NCI-H2196 (cell line): ENCODE results near the gene SYT1.

Source experiments
- DNase-seq: peaks from one replicate; lab custom pipeline; 2025; ENCODE audit not compliant: unreplicated experiment; lab: John Stamatoyannopoulos, UW

SYT1 gene

DNA sequence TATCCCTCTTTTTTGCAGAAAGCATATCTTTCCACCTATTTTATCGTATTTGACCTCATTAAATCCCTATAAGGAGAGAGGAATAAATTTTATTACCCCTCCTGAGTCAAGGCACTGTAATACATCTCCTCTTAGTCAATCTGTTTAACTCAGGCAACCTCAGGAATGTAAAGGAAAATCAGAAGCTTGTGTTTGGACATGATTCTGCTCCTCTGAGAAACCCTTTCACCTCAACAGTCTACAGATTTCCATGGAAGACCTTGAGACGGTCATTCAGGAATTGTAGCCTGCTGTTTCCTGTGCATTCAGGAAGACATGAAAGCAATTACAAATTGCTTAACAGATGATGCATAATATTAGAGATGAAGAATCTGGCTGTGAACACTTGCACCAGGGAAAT lies 465.4 kb downstream of the SYT1 start:
- DNase-seq = no peak

DNA sequence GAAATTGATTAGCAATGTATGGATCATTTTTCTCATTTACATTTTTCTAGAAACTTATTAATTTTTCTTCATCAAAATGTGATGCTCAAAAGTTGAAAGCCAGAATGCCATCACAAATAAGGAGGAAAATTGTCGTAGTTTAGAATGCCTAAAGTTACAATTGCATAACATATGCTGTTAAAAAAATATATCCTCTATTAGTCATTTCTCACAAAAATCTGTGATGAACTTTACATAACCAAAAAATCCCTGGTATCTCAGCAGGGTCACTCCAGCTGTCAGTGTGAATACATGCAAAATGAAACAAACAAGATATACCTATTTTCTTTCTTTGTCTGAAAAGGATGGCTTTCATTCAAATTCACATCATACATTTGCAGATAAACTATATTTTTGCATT lies 467.3 kb downstream of the SYT1 start:
- no peak for DNase-seq

DNA sequence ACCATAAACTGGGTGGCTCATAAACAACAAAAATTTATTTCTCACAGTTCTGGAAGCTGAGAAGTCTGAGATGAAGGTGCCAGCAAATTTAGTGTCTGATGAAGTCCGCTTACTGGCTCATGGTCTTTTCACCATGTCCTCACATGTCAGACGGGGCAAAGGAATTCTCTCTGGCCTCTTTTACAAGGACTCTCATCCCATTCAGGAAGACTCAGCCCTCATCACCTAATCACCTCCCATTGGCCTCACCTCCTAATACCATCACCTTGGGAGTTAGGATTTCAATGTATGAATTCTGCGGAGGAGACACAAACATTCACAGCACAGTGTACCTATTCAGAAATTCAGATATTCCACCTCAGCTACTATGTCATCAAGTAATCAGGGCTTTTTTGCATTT lies 468.6 kb downstream of the SYT1 start:
- DNase-seq = no peak

DNA sequence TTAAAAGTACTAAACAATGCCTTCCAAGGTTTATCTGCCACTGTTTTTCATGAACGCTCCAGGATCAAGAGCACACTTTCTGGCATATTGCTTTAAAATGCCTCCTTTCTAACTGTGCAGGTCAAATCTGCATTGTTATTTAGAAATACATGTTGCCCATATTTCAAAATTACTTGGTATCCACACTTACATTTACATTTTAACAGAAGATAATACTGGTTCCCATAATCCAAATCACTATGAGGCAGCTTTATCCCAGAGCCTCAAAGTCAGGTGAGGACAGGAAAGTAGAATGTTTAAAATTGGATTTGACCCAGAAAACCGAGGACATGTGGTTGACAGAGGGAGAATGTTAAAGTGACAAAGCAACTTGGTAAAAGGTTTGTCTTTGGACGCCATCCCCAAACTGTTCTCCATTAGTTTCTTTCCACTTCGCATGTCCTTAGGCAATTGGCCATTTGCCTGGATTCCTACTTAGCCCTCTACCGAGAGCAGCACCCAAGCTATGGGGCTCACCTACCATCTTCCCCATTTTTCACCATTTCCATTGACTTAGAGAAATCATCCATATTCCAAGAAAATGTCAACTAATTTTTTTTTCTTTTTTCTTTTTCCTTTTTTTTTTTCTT lies 473.2 kb downstream of the SYT1 start:
- no peak for DNase-seq

DNA sequence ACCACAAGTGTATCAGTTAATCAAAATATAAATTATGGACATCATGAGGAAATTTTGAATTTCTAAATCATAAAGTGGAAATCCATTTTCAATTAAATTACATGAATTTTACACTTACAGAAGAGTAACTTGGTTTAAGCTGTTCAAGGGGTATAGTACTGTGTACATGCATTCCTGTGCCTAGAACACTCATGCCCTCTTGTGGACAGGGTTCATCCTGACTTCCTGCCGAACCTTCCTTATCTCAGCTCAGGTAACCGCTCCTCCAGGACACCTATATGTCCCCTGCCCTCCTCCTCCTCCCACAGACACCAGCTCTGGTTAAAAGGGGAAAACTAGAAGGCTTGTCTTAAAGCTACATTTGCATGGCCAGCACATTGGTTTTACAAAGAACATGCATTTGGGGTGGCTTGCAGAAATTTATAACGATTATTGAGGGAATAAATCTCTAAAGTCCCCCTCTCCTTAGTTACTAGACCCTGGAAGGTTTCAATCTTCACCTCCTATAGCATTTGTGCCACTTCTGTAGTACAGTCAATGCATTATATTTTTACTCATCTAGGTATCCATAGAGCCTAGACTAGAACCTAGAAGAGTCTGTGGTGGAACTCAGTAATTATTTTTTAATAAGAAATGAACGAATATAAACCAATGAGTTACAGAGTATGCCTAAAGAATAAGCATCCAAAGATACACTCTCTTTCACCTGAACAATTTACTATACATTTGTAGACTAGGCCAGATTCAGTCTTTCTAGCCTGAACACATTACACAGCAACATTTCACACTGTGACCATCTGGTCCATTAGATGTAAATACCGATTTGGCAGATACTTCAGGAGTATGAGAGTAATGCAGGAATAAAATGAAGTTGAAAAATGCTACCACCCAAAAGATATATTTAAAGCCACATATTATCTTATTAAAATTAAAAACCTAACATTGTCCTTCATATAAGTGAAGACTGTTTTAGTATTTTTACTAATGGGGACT lies 480.6 kb downstream of the SYT1 start:
- DNase-seq = peak; percentile 37

DNA sequence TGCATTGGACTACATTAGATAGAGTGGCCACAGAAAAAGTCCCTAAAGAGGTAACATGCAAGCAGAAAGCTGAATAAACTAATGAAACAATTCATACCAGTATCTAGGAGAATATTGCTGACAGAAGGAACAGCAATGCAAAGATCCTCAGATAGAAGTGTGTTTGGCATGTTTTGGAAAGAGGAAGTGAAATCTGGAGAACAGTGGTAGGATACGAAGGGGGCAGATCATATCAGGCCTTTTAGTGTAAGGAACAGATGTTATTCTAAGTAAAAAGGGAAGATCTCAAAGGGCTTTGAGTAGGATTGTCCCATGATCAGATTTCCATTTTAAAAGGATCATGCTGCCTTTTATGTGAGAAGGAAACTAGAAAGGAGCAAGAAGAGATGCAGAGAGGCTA lies 483.3 kb downstream of the SYT1 start:
- no peak for DNase-seq

DNA sequence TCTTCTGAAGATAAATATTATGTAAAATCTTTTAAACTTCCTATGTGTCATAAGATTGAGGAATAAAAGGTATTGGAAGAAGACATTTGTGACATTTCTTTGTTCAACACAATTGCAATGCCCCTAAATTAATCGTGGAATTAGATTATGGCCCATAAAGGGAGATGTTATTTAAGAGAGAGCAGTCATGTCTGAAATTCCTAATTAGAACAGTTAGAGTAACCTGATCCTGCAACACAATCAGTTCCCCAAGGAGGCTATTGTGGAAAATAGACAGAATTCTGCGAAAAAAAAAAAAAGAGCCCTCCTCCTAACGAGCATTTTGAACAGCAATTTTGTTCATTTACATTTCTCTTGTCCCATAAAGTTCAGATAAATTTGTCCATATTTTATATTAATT lies 486.7 kb downstream of the SYT1 start:
- DNase-seq = no peak

DNA sequence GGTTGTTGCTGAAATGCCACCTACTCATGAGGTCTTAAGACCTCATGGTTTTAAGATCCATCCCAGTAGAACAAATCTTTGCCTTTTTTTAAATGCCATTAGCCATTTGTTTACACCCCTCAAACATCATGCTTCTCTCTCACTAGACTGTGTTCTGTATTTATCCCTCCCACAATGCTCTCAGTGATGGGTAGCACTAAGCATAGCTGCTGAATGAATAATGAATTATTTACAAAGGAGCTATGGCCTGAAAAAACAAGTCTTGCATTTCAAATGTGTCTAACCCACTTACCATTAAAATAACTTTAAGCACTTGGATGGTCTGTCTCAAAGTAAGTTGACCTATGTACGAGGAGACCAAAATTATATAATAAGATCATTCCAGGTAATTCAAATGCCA lies 491.6 kb downstream of the SYT1 start:
- no peak for DNase-seq

DNA sequence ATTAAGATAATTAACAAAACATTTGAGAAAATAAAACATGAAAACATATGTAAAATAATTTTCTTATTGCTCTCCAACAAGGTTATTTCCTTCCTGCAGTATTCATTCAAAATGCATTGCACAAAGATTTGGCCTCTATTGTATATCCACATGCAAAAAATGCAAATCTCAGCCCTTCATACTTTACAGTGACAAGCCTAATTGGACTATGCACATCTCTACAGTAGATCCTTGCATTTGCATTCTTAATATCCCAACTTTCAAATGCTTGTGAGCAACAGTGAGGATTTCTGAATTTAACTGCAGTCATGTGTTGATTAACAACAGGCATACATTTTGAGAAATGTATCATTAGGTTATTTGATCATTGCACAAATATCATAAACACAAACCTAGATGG lies 492.5 kb downstream of the SYT1 start:
- no peak for DNase-seq

DNA sequence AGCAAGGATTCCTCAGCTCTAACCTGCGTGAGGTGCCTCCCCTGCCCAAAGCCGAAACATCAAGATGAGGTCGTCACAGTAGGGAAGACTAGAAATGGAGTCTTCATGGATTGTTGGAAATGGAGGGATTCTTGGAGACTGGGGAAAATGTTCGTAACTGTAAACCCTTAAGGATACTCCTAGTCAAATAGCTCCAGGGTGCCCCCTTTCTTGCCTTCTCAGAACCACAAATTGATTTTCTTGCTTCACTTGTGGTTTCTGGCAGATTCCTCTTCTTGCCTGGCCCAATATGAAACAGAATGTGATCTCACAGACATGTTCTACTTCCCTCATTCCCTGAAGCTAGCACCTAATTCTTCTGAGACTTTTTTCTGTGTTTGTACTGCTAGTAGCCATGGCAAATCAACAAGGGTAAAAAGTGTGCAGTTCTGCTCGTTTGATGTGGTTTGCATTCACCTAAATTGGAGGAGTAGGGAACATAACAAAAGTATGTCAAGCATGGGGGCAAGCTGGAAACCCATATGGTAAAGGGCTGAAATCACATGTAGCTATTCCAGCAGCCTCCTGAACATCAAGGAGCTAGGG lies 494.2 kb downstream of the SYT1 start:
- no peak for DNase-seq

DNA sequence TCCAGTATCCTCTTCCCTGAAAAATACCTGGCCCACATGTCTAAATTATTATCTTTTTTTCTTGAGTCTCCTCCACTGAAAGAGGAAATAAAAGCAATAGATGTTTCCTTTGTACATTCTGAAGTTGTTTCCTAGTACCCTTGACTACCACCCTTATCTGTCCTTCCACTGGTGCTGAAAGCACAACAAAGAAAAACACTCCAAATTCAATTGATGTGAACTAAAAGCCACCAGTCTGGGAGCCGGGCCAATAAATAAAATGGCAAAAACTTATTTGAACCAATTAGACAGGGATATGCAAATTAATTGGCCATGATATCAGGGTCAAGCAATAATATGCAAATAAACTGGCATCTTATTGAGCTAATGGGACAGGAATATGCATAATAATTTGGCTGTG lies 495.7 kb downstream of the SYT1 start:
- peak; percentile 31 for DNase-seq

DNA sequence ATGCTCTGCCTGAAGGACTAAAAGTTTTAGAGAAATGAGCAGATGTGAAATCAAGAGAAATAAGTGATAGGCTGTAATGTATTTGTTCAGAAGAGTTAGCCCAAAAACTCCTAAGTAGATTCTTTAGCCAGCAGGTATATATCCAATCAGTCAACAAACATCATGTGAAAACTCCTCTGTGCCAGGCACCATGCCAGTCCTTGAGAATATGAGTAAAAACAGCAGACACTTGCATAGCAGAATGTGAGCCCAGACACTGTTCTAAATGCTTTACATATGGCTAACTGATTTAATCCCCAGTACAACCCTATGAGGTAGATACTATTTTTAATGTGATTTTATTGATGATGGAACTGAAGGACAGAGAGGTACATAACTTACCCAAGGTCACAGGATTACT lies 496.4 kb downstream of the SYT1 start:
- no peak for DNase-seq

DNA sequence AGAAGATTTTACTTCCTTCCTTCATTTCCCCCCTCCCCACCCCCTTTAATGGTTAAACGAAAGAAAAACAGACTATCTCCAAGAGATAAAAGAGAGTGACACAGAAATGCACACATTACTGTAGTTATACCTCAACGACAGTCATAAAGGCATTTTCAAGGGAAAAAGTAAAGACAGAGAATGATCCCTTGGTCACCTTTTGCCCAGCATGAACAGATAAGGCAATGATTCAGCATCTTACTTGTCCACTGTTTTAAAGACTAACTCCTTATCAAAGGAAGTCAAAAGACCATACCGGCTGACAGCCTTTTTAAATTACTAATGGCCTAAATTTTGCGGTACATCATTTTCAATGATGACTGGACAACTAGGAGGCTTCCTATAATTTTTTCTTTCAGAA lies 499.6 kb downstream of the SYT1 start:
- no peak for DNase-seq

DNA sequence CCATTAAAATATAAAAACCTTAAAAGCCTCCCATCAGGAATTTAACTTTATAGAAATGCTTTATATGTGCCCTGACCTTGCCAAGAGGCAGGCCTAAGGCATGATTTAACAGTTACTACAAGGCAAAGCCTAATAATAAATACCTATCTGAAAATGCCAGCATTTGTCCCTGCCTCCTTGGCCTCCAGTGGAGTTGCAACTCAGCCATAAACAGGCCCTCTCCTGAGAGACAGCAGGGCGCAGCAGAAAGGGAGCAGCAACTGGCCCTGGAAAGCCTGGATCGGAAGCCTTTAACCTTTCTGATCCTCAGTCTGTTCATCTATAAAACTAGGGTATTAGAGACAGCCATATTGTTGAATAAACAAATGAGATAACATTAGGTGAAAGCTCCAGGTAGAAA lies 501.8 kb downstream of the SYT1 start:
- no peak for DNase-seq

DNA sequence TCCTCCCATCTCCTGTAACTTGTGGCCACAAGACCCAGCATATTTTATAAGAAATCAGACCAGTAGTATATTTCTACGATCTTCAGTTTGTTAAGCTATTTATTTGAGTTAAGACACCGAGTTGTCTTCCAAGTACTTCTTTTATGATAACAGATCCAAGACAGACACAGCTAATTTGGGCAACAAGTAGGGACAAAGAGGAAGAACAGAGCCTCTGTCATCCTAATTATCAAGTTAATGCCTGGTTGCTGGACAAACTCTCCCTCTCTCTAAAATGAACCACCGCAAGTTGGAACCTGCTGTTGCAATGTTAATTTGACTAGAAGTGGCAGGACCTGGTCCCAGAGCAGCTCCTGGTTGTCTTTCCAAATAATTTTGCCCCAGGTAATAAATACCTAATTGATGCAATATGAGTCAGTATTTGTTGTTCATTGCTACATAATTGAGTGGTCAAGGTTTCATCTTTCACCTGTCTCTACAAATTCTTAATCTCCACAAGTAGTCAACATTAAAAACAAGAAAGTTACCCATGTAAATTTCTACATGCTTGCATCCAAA lies 502.5 kb downstream of the SYT1 start:
- DNase-seq = no peak

DNA sequence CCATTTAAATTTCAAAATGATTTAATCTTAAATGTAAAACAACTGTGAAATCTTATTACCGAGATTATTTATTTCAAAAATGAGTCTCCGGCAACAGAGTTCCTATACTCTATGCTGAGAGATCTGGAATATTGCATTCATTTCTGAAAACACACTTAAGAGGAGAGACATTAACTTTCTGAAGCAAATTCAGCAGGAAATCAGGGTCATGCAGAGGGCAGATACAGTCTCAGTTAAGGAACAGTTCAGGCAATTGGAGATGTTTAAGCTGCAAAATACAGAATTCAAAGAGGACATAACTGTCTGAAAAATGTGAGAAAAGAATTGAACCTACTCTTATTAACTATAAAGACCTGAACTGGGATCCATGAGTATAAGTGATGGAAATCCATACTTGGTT lies 505.4 kb downstream of the SYT1 start:
- DNase-seq = no peak

DNA sequence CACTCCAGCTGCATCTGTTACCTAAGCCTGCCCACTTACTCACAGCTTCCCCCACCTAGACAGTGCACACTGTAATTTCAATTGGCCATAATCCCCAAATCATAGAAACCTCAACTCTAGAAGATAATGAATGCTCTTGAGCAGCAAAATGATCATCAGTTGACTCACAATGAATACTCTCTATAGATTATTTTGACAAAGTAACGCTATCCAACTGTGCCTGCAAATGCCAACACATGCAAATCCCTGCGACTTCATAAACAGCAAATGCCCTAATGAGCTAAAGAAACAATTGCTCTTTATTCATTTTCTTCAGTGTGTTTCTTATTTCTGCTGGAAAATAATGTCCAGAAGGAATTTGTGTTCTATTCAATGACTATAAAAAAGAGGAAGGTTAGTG lies 506.7 kb downstream of the SYT1 start:
- no peak for DNase-seq

DNA sequence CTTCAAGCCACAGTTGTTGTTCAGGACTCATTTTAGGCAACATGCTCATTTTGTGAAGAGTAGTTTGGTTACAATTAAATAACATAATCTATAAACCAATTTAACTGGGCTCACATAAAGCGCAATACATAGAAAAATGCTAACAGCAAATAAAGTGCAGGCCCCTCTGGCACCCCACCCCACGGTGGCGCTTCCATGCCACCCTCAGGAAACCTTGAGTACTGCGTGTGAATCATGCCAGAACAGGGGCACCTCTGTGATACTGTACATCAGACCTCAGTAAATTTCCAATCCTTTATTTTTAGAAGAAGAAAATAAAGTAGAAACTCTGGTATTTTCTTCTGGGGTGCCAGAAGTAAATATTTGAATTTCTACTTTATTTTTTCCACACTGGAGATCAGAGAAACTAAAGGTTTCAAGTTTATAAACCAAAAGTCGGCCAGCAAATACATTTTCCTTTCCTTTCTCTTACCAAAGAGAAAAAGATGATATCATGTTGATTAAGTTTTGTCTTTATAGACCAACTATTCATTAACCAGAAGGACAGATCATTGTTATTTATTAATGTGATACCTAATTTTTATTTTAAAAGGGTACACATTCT lies 509.4 kb downstream of the SYT1 start:
- DNase-seq = peak; percentile 23

DNA sequence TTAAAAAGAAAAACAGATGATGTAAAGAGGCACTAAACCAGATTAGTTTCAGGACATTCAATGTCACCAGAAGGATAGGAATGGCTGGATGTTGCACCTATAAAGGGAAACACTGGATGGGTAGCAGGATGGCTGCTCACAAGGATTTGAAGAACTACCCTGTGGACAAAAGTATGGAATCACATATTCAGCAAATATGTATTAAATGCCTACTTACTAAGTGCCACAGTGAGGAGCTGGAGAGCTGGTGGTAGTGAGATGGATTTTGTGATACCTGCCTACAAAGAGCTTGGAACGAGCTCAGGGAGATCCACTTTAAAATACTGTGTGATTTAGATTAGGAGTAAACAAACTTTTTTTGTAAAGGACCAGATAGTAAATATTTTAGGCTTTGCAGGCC lies 510.0 kb downstream of the SYT1 start:
- no peak for DNase-seq

DNA sequence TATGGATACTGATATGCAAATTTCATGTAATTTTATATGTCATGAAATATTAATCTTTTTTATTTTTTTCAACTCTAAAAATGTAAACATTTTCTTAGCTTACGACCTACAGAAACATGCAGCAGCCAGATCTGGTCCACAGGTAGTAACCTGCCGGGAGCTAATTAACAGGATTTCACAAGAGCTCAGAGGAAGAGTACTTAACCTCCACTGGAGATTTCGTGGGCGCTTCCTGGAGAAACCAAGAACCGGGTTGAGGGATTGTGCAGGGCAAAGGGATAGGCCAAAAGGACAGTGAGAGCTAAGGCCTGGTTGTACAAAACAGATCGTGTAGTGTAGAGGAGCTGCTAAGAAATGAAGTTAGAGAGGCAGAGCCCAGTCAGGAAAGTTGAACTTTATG lies 510.5 kb downstream of the SYT1 start:
- DNase-seq = no peak

DNA sequence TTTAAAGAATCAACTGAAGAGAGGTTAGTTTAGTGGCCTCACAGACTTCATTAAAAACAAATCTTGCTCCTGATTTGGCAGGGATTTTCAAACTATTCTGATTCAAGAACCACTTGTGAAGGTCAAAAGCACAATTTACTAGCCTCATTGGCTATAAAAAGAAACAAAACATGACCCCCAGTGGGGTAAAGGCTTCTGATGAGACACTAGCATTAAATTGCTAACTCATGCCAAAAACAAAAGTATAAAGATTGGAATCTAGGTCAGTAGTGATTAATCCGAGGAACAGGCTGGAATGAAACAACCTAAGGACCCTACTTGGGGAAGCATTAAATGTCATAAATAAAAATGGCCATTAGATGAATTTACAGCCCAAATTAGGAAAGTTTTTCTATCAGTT lies 513.9 kb downstream of the SYT1 start:
- DNase-seq = no peak
